ENCODE results near the gene ALG11. TPM values are rescaled to one million over a fixed set of nuclear protein-coding genes. Genes with fewer than 3 reads are reported as not detected.
"Not testable (repeated sequence)": the region's sequence is repeated elsewhere in the genome, so short reads cannot be mapped to it uniquely, and the experiment has no call there.

ALG11 gene, protein sequence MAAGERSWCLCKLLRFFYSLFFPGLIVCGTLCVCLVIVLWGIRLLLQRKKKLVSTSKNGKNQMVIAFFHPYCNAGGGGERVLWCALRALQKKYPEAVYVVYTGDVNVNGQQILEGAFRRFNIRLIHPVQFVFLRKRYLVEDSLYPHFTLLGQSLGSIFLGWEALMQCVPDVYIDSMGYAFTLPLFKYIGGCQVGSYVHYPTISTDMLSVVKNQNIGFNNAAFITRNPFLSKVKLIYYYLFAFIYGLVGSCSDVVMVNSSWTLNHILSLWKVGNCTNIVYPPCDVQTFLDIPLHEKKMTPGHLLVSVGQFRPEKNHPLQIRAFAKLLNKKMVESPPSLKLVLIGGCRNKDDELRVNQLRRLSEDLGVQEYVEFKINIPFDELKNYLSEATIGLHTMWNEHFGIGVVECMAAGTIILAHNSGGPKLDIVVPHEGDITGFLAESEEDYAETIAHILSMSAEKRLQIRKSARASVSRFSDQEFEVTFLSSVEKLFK
- total RNA-seq: 10 to 100 TPM; 25.8 to 26.8 TPM

DNA sequence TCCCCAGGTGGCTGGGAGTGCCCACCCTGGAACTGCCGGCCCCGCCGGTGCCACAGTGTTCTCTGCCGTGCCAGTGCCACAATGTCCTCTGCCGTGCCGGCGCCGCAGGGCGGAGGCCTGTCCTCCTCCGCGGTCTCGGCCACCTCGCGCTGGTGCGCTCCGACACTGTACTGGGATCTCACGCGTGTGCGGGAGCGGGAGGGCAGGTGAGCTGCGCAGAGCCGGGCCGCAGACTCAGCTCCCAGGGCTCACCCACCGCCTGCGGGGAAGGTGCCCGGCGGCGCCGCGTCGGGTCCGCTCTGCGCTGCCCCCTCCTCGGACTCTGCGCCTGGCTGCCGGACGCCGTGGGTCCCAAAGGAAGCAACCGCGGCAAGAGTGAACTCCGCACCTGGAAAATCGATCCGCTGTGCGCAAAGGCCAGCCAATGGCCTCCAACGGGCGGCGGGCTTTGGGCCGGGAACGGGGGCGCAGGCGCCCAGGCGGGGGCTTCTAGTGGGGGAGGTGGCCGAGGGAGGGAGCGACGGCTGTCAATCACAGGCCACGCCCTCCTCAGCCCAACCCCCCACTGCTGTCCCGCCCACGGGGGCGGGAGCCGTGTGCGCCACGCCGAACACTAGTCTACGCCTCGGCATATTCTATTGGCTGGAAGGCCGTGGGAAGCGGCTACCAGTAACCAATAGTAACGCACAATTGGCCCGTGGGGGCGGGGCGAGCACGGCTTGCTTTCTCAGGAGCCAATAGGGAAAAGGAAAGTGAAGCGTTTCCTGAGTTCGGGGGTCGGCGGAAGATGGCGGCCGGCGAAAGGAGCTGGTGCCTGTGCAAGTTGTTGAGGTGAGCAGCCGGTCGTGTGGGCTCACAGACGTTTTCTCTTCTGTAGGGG is at the start of gene ALG11:
ALG11 (plus strand) TSS at position 767 of the 880 bp plus-strand sequence; CDS start at position 788, 21 bp downstream.
- POLR2A ChIA-PET: no interaction called here
- CTCF ChIA-PET: interaction anchor here (1.1 to 1.3 kb wide), 2 partner anchors 116 to 198 kb away, joined by 3 to 4 read pairs; no protein-coding TSS in a partner anchor

DNA sequence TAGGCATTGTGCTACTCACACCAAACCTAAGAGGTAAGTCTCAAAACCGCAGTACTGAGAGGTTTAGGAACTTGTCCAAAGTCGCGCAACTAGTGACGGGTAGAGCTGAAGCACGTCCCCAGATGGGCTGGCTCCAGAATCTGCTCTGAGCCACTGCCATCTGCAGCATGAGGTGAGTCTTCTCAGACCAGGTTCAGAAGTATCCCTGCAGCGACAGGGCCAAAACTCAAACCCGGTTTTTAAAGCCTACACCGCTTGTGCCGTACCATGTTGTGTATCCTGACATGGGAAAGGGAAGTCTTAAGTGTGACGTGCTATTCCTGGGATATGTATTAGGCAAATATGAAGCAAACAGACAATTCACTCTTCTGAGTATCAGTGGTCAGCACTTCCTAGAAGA is 46.0 kb upstream of the ALG11 start:
- ChIA-PET POLR2A (no interaction called here), CTCF (no interaction called here)

DNA sequence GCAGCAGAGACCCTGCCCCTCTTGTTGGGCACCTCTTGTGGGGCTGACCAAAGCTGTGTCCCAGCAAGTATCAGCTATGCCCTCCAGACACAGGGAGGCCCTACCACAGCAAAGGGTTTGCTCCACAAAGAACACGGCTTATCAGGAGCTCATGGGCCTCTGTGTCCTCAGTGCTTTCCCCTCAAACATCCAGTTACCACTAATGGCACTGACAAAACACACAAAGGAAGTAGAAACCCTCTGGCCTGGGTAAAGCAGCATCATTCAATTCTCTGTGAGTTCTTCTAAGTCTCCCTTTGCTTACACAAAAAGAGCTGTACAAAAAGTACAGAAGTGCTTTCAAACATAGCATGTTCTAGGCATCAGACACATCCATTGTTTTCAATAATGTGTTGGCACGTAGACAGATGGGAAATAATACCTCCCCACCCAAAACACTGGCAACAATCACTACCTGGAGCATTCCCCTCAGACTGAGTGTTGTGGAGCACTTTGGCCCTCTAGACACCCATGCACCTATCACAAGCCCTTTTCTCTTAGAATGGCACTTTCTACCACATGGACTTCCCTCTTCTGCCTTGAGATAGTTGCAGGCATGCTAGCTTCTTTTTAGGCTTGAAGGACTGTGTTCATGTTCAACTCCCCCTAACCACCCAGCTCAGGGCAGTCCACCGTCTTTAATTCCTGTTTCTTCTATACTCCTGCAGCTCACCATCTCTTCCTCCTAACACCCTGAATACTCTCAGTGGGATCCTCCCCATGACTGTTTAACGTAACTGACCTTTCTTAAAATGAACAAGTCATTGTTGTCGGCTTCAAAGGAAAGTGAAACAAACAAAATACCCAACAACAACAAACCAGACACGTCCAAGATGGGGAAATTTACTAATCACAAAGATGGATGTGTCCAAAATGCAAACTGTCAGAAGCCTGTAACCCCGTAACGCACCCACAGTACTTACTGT is 44.4 kb upstream of the ALG11 start:
- CTCF ChIA-PET: interaction anchor here (1.0 kb wide), 1 partner anchor 10 kb away, joined by 3 read pairs; no protein-coding TSS in a partner anchor
- POLR2A ChIA-PET: interaction anchor here (0.6 kb wide), 1 partner anchor 845 kb away, joined by 3 read pairs; no protein-coding TSS in a partner anchor

DNA sequence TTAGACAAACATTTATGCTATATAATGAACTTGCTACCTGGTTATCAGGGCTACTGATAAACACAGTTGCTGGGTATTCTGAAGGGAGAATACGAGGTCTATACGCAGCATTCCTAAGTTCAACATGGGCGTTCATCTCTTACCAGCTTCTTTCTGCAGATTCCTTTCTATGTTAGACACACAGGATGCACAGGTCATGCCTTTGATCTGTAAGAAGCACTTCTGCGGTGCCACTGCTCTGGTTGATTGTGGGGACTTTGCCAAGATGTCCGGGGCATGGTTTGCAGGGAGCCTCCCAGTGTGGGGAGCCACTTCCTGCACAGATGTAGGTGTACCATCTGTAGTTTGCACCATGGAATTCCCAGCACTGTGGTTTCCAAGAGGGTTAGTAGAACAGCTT is 41.8 kb upstream of the ALG11 start:
- CTCF ChIA-PET: interaction anchor here (0.6 kb wide), 1 partner anchor 20 kb away, joined by 3 read pairs; no protein-coding TSS in a partner anchor
- POLR2A ChIA-PET: no interaction called here

DNA sequence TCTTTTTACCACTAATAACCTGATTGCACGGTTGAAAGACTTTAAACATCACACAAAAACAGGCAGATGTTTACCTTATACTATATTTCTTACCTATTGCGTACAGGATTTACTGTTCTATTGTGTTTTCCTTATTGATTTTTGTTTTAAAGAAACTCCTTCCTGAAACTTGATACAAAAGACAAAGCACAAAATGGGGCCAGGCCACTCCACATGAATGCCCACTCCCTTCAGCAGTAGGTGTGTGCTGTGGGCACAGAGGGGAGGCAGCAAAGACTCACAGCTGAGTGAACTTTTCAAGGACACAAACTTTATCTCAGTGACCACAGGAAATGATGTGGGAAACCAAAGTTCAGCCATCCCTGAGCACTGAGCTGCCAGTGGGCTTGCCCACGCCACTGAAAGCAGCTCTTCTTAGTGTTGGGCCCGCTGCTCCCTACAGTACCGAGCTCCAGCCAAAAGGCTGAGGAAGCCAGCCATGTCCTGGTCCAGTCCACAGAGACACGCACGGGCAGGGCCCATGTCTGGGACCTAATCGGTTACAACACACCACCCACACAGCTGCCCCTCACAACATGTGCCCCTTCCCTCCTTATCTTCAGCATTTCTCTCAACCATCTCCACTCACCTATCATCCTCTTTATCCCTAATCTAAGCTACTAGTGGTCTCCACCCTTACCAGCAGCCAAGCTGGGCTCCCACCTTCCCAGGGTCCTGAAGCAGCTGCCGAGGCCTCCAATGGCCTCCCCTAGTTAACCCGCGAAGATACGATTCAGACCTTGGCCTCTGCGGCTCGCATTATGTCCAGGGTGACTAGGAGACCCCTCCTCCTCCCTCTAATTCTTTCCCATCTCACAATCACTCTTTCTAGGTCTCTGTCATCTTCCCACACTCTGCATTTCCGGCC is 40.4 kb upstream of the ALG11 start:
- POLR2A ChIA-PET: no interaction called here
- CTCF ChIA-PET: interaction anchor here (0.6 kb wide), 1 partner anchor 1496 kb away, joined by 3 read pairs; no protein-coding TSS in a partner anchor

DNA sequence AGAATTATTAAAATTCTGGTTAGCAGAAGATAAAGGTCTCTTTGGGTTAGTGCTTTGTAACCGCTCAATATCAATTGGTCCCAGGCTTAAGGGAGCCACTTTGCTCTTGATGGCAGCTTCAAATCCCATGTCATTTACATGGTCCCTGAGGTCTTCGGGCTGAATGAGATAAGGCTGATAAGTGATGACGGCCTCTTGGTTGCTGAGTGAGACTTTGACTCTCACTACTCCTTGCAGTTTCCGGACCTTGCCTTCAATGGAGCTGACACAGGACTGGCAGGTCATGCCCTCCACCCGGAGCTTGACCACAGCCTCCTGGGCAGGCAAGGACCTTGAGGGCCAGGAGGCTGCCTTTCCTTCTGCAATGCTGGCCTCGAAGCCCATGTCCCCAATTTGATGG is 37.7 kb upstream of the ALG11 start:
- ChIA-PET CTCF (no interaction called here), POLR2A (no interaction called here)

DNA sequence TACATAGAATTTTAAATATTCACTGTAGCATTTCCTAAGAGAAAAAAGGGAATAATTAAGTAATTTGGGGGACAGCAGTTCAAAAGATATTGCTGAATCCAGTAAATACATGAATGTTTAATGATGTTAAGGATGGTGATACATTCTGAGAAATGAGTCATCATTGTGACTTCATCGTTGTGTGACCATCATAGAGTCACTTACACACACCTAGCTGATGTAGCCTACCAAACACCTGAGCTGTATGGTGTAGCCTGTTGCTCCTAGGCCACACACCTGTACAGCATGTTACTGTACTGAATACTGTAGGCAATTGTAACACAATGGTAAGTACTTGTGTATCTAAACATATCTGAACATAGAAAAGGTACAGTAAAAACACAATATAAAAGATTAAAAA is 35.8 kb upstream of the ALG11 start:
- ChIA-PET CTCF (interaction anchor here (1.0 kb wide), 1 partner anchor 153 kb away, joined by 3 read pairs; the partner anchor contains the start of gene NEK5), POLR2A (no interaction called here)

DNA sequence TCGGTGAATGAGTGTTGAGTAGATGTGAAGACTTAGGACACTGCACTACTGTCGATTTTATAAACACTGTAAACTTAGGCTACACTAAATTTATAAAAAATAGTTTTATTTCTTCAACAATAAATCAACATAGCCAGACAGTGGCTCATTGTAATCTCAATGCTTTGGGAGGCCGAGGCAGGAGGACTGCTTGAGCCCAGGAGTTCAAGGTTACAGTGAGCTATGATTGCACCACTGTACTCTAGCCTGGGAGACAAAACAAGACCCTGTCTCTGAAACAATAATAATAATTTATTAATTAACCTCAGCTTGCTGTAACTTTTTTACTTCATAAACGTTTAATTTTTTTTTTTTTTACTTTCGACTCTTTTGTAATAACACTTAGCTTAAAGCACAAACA is 35.3 kb upstream of the ALG11 start:
- CTCF ChIA-PET: interaction anchor here (1.0 to 1.2 kb wide), 2 partner anchors 9 to 152 kb away, joined by 3 read pairs; partner anchors contain the start of gene NEK5

DNA sequence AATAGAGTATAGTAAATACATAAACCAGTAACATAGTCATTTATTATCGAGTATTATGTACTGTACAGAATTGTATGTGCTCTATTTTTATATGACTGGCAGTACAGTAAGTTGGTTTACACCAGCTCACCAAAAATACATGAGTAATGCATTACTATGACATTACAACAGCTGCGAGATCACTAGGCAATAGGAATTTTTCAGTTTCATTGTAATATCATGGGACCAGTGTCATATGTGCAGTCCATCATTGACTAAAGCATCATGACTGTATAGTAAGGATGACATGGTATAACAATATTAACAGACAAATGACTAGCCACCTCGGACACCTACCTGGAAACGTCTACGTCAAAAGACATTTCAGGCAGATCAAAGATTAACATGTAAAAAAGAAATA is 34.6 kb upstream of the ALG11 start:
- POLR2A ChIA-PET: no interaction called here
- CTCF ChIA-PET: interaction anchor here (1.2 kb wide), 1 partner anchor 9 kb away, joined by 3 read pairs; no protein-coding TSS in a partner anchor

More for the DNA sequence above, 35.3 kb upstream of the ALG11 start:
- POLR2A ChIA-PET: no interaction called here

DNA sequence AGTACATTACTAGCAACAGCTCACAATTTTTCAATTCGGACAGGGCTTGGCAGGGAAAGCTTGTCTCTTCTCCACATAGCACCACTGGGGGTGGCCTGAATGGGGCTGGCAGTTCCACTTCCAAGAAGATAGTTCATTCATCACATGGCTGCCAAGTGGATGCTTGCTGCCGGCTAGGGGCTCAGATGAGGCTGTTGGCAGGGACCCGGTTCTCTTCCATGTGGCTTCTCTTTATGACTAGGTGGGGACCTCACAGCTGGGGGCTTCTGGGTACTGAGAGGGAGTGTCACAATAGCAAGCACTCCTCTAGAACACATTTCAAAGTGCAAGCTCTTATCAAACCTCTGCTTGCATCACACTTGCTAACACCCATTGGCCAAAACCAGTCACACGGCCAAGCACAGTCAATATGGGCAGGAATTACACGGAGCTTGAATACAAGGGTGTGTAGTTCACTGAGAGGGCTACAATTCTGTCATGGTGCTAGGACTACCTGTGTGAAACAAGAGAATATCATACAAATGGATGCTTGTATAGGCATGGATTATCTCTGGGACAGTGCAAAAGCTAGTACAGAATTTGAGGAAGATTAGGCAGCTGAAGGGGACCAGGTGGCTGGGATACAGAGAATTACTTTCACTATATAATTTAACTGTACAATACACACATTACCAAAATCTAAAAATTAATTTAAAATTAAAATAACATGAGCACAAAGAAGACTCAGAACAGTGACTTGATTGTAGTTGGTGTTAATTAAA is 33.2 kb upstream of the ALG11 start:
- POLR2A ChIA-PET: no interaction called here
- CTCF ChIA-PET: no interaction called here

DNA sequence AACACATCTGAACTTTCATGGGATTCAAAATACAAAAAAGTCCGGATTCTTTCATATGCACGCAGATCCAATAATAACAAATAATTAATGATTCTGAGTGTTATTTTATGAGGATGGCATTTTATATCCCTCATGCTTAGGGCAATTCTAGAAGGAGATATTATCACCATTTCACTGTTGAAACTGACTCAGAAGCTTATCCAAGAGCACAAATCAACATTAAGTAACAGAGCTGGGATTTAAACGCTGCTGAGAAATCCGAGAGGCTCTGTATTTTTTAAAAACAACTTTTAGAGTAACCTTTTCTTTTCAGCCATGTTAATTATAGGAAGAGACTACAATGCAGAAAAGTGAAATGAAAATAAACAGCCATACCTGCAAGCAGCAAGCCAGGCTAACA is 31.3 kb upstream of the ALG11 start:
- POLR2A ChIA-PET: no interaction called here
- CTCF ChIA-PET: no interaction called here

DNA sequence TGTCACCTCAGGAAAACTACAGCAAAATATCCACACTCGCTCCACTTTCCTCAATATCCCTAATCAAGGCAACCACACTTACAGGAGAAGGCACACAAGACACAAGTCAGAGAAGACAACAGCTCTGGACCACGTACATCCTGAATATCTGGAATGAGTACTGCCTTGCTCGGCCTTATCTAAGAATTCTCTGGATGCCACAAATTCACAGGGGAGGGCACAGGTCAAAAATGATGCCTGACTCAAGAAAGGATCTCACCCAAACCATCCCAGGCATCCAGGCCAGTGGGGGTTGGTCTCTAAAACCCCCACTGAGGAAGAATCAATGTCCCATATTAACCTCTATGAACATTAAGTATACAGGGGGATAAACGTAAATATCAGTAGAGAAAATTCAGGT is 30.8 kb upstream of the ALG11 start:
- ChIA-PET POLR2A (no interaction called here), CTCF (no interaction called here)

DNA sequence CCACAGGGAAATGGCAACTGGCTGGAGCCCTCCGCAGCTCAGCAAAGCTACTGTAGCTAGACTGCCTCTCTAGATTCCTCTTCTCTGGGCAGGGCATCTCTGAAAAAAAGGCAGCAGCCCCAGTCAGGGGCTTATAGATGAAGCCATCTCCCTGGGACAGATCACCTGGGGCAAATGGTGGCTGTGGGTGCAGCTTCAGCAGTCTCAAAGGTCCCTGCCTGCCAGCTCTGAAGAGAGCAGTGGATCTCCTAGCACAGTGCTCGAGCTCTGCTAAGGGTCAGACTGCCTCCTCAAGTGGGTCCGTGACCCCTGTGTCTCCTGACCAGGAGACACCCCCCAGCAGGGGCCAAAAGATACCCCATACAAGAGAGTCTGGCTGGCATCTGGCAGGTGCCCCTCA is 28.9 kb upstream of the ALG11 start:
- CTCF ChIA-PET, POLR2A ChIA-PET: not testable (repeated sequence)

DNA sequence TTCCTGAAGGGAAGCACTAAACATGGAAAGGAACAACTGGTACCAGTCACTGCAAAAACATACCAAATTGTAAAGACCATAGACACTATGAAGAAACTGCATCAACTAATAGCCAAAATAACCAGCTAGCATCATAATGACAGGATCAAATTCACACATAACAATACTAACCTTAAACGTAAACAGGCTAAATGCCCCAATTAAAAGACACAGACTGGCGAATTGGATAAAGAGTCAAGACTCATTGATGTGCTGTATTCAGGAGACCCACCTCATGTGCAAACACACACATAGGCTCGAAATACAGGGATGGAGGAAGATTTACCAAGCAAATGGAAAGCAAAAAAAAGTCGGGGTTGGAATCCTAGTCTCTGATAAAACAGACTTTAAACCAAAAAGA is 27.3 kb upstream of the ALG11 start:
- CTCF ChIA-PET: interaction anchor here (0.6 kb wide), 1 partner anchor 105 kb away, joined by 4 read pairs; no protein-coding TSS in a partner anchor
- POLR2A ChIA-PET: not testable (repeated sequence)

DNA sequence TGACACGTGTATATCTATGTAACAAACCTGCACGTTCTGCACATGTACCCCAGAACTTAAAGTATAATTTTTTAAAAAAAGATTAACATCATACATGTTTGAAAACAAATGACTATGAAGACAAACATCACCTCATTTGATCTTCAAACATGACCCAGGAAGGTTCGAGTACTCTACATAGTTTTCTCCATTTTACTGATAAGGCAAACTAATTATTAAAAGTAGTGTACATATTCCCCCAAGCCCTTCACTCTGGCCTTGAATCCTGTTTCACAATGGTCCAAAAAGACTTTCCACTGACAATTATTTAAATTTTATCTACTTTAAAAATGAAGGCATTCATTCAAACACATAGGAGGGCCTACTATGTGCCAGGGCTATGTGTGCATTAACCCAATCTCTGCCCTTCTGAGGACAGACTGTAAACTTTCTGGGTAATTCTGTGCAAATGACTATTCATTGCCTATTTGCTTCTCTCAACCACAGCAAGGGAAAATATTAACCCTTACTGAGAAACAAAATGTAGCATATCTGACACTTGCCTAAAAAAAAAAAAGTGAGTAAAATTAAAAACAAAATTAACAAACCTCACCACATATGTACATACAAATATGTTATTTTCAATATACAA is 23.1 kb upstream of the ALG11 start:
- ChIA-PET POLR2A (no interaction called here), CTCF (no interaction called here)

DNA sequence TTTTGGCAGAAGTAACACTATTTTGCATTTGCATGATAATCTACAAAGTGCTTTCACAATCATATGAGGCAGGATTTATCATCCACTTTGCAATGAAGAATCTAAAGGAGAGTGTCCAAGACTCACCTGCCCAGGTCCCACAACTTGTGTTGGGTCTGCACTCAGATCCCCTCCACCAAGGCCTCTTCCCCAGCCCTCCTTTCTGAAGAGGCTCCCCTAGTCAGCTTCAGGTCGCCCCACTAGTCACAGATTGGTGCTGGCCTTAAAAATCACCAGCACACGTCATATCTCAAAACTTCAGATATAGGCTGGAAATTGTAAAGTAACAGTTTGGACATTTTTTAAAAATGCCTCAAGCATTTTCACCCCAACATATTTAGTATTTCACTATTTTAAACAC is 18.5 kb upstream of the ALG11 start:
- CTCF ChIA-PET: no interaction called here
- POLR2A ChIA-PET: no interaction called here
